GM10248 (cell line): ENCODE data around the gene RASA2.
"Not testable (repeated sequence)": the region's sequence is repeated elsewhere in the genome, so short reads cannot be mapped to it uniquely, and the experiment has no call there.

Experiments used
- CTCF ChIA-PET: fragments of 300-600 bp; sonication (Branson Sonifier 250); formaldehyde crosslinking; extraction: SDS; loops from one replicate; lab custom pipeline; 2021; ENCODE audit warnings: antibody characterized with exemption; lab: Yijun Ruan, JAX
- POLR2A ChIA-PET: fragments of 350-650 bp; sonication (Branson Sonifier 250); formaldehyde crosslinking; extraction: SDS; loops from one replicate; lab custom pipeline; 2020; ENCODE audit warnings: antibody characterized with exemption; lab: Yijun Ruan, JAX
- DNase-seq: peaks from one replicate; pipeline ENCODE4 v3.0.0; 2012; ENCODE audit errors: extremely low spot score
- TF ChIP-seq, protein P1 (sequence below): IDR thresholded peaks from 2 replicates; pipeline ENCODE4 v1.5.1; 2012; ENCODE audit warnings: mild to moderate bottlenecking, low read depth; ENCODE audit errors: extremely low read depth, missing control alignments, control extremely low read depth

RASA2 gene

DNA sequence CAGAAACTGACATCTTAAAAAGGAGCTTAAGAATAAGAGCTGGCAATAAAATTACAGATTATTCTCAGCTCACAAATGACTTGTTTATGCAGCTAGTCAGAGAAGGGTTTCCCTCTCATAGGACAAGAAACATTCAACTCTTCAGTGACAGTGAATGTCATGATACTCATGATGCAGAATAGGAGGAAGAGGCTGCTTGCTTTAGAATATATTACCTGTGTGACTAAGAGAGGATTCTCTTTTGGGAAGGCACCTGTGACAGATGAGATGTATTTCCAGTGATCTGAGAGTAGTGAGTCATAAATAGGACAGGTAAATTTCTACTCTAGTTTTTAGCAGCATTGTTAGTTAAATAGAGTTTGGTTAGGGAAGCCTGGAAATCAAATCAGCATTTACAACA lies 39.9 kb downstream of the RASA2 start:
- no peak for DNase-seq
- POLR2A ChIA-PET: no interaction called here
- TF ChIP-seq, protein P1, sequence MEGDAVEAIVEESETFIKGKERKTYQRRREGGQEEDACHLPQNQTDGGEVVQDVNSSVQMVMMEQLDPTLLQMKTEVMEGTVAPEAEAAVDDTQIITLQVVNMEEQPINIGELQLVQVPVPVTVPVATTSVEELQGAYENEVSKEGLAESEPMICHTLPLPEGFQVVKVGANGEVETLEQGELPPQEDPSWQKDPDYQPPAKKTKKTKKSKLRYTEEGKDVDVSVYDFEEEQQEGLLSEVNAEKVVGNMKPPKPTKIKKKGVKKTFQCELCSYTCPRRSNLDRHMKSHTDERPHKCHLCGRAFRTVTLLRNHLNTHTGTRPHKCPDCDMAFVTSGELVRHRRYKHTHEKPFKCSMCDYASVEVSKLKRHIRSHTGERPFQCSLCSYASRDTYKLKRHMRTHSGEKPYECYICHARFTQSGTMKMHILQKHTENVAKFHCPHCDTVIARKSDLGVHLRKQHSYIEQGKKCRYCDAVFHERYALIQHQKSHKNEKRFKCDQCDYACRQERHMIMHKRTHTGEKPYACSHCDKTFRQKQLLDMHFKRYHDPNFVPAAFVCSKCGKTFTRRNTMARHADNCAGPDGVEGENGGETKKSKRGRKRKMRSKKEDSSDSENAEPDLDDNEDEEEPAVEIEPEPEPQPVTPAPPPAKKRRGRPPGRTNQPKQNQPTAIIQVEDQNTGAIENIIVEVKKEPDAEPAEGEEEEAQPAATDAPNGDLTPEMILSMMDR: no peak
- CTCF ChIA-PET: interaction anchor here (1.2 to 3.8 kb wide), 2 partner anchors 12 to 34 kb away, joined by 3 to 14 read pairs; no protein-coding TSS in a partner anchor

DNA sequence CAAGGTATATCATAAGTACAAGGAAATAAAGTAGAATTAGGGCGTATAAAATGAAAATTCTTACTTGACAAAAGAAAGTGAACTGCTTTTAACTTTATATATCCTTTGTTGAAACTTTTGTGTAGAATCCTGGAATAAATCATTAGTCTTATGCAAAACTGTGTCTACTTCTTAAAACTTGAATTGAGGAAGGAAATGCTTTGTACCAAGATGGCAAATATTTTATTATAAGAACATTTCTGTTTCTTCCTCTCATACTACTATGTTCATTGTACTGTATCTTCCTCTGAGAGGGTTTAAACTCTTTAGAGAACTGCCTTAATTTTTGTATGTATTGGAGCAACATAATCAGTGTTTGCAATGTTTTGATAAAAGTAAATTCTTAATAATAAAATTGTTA lies 42.0 kb downstream of the RASA2 start:
- TF ChIP-seq, protein P1: no peak
- no peak for DNase-seq
- POLR2A ChIA-PET: no interaction called here
- CTCF ChIA-PET: no interaction called here

DNA sequence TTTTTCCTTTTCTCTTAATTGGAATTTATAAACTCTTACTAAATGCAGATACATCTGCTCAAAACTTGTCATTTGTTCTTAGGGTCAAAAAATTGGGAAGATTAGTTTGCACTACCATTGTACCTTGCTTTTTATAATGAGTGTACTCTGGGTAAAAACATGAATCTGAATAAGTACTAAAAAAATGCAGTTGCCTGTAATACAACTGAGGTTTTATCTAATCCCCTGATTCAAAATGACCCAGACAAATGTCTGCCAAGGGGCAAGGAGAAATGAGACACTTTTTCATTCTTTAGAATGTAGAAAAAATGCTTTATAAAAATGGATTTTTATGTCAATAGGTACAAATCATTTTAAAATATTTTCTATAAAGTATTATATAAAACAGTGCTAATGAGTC lies 42.4 kb downstream of the RASA2 start:
- ChIA-PET CTCF (no interaction called here), POLR2A (no interaction called here)
- TF ChIP-seq, protein P1: no peak
- DNase-seq: no peak

DNA sequence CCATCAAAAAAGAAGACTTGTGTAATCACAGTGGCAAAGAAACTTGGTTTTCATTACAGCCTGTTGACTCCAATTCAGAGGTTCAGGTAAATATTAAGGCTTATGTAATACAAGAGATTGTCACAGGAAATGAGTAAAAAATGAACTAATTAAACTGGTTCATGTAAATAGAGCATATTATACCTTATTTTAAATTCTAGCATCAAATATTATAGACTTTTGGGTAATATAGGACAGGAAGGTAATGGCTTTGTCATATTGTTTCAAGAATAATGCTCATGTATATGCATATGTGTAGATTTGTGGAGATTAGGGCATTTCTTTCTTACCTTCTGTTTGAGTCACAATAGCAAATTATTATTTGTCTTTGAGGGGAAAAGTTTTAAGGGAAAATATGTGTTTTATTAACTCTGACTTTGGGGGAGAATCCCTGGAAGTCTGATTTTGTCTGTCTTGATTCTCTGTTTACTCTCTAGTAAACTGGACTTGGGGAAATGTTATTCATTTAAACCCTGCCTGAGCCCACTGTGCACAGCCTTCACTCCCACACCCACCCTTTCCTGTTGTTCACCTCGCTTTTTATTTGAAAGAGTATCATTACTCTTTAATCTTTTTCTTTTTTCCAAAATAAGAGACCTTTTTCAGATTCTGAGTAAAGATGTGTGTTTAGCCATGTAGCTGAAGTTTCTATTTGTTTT lies 43.0 kb downstream of the RASA2 start:
- TF ChIP-seq, protein P1: no peak
- ChIA-PET POLR2A (no interaction called here), CTCF (interaction anchor here (1.2 kb wide), 1 partner anchor 75 kb away, joined by 3 read pairs; no protein-coding TSS in a partner anchor)
- no peak for DNase-seq

DNA sequence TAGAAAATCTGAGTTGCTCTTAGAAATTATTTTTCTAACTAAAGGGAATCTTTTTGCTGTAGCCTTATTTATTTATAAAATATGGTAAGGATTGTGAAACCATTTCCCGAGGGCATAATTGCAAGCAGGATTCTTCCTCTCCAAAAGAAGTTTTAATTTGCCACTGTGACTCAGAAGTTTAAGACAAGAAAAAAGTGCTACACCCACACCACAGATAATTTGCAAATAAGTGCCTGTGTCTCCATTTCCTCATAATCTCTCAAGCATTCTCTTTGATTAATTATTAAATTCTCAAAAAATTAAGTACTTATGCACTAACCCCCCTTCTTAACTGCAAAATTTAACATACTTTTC lies 43.6 kb downstream of the RASA2 start:
- DNase-seq: no peak
- ChIA-PET CTCF (interaction anchor here (1.2 kb wide), 1 partner anchor 75 kb away, joined by 3 read pairs; no protein-coding TSS in a partner anchor), POLR2A (no interaction called here)
- TF ChIP-seq, protein P1: no peak

DNA sequence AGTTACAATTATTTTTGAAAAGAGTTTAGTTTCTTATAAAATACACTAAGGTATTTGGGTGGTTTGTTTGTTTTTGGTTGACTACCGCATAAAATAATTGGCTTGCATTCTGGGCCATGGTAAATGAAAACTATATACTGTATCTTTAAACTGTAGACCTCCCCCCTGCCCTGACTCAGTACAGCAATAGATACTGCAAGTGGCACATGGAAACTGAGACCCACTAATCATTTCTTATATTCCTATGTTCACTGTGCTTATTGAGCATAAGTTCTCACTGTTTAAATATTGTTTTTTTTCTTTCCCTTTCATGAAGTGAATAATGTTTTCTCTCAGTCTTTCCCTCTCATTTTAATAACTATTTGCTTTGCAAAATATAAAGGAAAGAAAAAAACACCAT lies 45.8 kb downstream of the RASA2 start:
- POLR2A ChIA-PET: no interaction called here
- TF ChIP-seq, protein P1: no peak
- DNase-seq: no peak
- CTCF ChIA-PET: interaction anchor here (0.8 kb wide), 1 partner anchor 24 kb away, joined by 3 read pairs; no protein-coding TSS in a partner anchor

DNA sequence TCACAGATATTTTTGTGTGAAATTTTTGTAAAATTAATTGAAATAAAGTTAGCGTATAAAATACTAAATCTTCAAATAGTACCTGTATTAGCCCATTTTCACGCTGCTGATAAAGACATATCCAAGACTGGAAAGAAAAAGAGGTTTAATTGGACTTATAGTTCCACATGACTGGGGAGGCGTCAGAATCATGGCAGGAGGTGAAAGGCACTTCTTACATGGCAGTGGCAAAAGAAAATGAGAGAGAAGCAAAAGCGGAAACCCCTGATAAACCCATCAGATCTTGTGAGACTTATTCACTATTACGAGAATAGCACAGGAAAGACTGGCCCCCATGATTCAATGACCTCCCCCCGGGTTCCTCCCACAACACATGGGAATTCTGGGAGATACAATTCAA lies 49.2 kb downstream of the RASA2 start:
- POLR2A ChIA-PET, DNase-seq, CTCF ChIA-PET: not testable (repeated sequence)
